Measurements from ENCODE around the gene GNAZ. TPM values are rescaled to one million over a fixed set of nuclear protein-coding genes. Genes with fewer than 3 reads are reported as not detected.

The GNAZ gene
- total RNA-seq, 1 experiment from 2014 or later, result 0.48 TPM

GRCh38 chr22:23109079-23109347 lies 38.7 kb downstream of the GNAZ start:
- H3K4me3 Mint-ChIP-seq (ENCODE audit: unreplicated experiment), result no peak overlapping the region
- H3K36me3 Mint-ChIP-seq (ENCODE audit: insufficient read depth, unreplicated experiment), result no peaks in the 10 kb centered on the region
- Histone ChIP-seq H3K4me1 (no peaks in the 10 kb centered on the region), H3K27me3 (replicated peaks; ENCODE audit: control insufficient read depth, insufficient read depth, low read length) (no peaks in the 10 kb centered on the region), H3K9me3 (no peaks in the 10 kb centered on the region), H3K36me3 (ENCODE audit: control insufficient read depth, insufficient read depth, low read length) (no peaks in the 10 kb centered on the region), H3K4me3 (ENCODE audit: low read depth, low read length) (no peak overlapping the region)
- ChIA-PET CTCF (no interaction called here), POLR2A (interaction anchor here (0.6 kb wide), 1 partner anchor 13 kb away, joined by 3 read pairs; no protein-coding TSS in a partner anchor)
- H3K27ac Mint-ChIP-seq (ENCODE audit: unreplicated experiment), result no peak overlapping the region
- DNase-seq, result no peak
- intact Hi-C loops (cut with micrococcal nuclease; ENCODE audit: unreplicated experiment), result loop anchor here (10.0 kb wide), 1 partner anchor 264 kb away; no protein-coding TSS in a partner anchor
- TF ChIP-seq, protein P1, sequence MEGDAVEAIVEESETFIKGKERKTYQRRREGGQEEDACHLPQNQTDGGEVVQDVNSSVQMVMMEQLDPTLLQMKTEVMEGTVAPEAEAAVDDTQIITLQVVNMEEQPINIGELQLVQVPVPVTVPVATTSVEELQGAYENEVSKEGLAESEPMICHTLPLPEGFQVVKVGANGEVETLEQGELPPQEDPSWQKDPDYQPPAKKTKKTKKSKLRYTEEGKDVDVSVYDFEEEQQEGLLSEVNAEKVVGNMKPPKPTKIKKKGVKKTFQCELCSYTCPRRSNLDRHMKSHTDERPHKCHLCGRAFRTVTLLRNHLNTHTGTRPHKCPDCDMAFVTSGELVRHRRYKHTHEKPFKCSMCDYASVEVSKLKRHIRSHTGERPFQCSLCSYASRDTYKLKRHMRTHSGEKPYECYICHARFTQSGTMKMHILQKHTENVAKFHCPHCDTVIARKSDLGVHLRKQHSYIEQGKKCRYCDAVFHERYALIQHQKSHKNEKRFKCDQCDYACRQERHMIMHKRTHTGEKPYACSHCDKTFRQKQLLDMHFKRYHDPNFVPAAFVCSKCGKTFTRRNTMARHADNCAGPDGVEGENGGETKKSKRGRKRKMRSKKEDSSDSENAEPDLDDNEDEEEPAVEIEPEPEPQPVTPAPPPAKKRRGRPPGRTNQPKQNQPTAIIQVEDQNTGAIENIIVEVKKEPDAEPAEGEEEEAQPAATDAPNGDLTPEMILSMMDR (IDR thresholded peaks at IDR 0.05; ENCODE audit: insufficient read depth in 1 of 2, low read depth in 1 of 2, low read length in 1 of 2, severe bottlenecking in 1 of 2, unreplicated experiment in 1 of 2), result no peak
- no peaks in the 10 kb centered on the region for H3K9me3 Mint-ChIP-seq (ENCODE audit: unreplicated experiment)
- no peaks in the 10 kb centered on the region for H3K4me1 Mint-ChIP-seq (ENCODE audit: low read depth, unreplicated experiment)
- BruUV-seq (replicated peaks), result no TSS peak
- H3K27me3 Mint-ChIP-seq (ENCODE audit: insufficient read depth, unreplicated experiment), result no peaks in the 10 kb centered on the region

DNA sequence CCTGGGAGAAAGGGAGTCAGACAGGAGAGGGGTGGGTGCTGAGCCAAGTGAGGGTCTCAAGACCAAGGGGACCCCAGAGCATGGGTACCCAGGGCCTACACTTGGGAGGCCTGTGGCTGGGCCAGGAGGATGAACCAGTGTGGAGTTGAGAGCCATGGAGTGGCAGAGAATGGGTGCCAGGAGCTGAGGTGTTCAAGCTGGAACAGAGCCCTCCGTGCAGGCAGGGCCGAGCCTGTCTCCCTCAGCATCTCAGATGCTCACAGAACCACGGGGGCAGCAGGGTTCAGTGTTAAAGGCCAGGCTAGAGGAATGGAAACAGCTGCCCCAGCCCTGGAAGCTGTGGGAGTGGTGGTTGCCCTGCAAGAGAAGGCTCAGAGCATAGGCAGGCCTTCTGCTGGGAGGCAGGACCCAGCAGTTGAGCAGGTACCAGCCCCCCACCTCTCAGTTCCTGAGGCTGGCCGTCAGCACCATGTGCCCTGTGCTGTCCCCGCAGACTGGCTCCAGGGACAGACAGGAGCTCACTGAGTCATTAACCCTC lies 39.2 kb downstream of the GNAZ start:
- Mint-ChIP-seq H3K36me3 (ENCODE audit: insufficient read depth, unreplicated experiment) (no peaks in the 10 kb centered on the region), H3K4me3 (ENCODE audit: unreplicated experiment) (no peak overlapping the region), H3K27me3 (ENCODE audit: insufficient read depth, unreplicated experiment) (no peaks in the 10 kb centered on the region), H3K27ac (ENCODE audit: unreplicated experiment) (no peak overlapping the region), H3K4me1 (ENCODE audit: low read depth, unreplicated experiment) (no peaks in the 10 kb centered on the region), H3K9me3 (ENCODE audit: unreplicated experiment) (no peaks in the 10 kb centered on the region)
- H3K4me1 ChIP-seq, result no peaks in the 10 kb centered on the region
- intact Hi-C loops (cut with micrococcal nuclease; ENCODE audit: unreplicated experiment), result loop anchor here (10.0 kb wide), 1 partner anchor 265 kb away; no protein-coding TSS in a partner anchor
- H3K36me3 ChIP-seq (ENCODE audit: control insufficient read depth, insufficient read depth, low read length), result no peaks in the 10 kb centered on the region
- ChIA-PET CTCF (no interaction called here), POLR2A (no interaction called here)
- no peak for DNase-seq
- no TSS peak for BruUV-seq (replicated peaks)
- no peak overlapping the region for H3K4me3 ChIP-seq (ENCODE audit: low read depth, low read length)
- H3K27me3 ChIP-seq (replicated peaks; ENCODE audit: control insufficient read depth, insufficient read depth, low read length), result no peaks in the 10 kb centered on the region
- no peaks in the 10 kb centered on the region for H3K9me3 ChIP-seq
- TF ChIP-seq, protein P1 (IDR thresholded peaks at IDR 0.05; ENCODE audit: insufficient read depth in 1 of 2, low read depth in 1 of 2, low read length in 1 of 2, severe bottlenecking in 1 of 2, unreplicated experiment in 1 of 2), result no peak

GRCh38 chr22:23110190-23110921 lies 40.0 kb downstream of the GNAZ start:
- H3K4me3 ChIP-seq (ENCODE audit: low read depth, low read length), result no peak overlapping the region
- Mint-ChIP-seq H3K36me3 (ENCODE audit: insufficient read depth, unreplicated experiment) (no peaks in the 10 kb centered on the region), H3K9me3 (ENCODE audit: unreplicated experiment) (no peaks in the 10 kb centered on the region), H3K27ac (ENCODE audit: unreplicated experiment) (no peak overlapping the region), H3K4me1 (ENCODE audit: low read depth, unreplicated experiment) (no peaks in the 10 kb centered on the region), H3K27me3 (ENCODE audit: insufficient read depth, unreplicated experiment) (no peaks in the 10 kb centered on the region), H3K4me3 (ENCODE audit: unreplicated experiment) (no peak overlapping the region)
- no TSS peak for BruUV-seq (replicated peaks)
- no peaks in the 10 kb centered on the region for H3K36me3 ChIP-seq (ENCODE audit: control insufficient read depth, insufficient read depth, low read length)
- H3K4me1 ChIP-seq, result no peaks in the 10 kb centered on the region
- intact Hi-C loops (cut with micrococcal nuclease; ENCODE audit: unreplicated experiment), result no loop called here
- ChIA-PET CTCF (no interaction called here), POLR2A (no interaction called here)
- no peaks in the 10 kb centered on the region for H3K27me3 ChIP-seq (replicated peaks; ENCODE audit: control insufficient read depth, insufficient read depth, low read length)
- TF ChIP-seq, protein P1 (IDR thresholded peaks at IDR 0.05; ENCODE audit: insufficient read depth in 1 of 2, low read depth in 1 of 2, low read length in 1 of 2, severe bottlenecking in 1 of 2, unreplicated experiment in 1 of 2), result no peak
- DNase-seq, result no peak
- H3K9me3 ChIP-seq, result no peaks in the 10 kb centered on the region
